ENCODE data around the gene ZDHHC14. TPM values are rescaled to one million over a fixed set of nuclear protein-coding genes. Genes with fewer than 3 reads are reported as not detected.
"Not testable (repeated sequence)": the region's sequence is repeated elsewhere in the genome, so short reads cannot be mapped to it uniquely, and the experiment has no call there.

The ZDHHC14 gene
- total and polyA plus RNA-seq, 9 donors = 4.9 to 16.4 (median 5.9) TPM

- intact Hi-C loops (cut with DNase I) = no loop called here
- Histone ChIP-seq H3K9me3 (no peaks in the 10 kb centered on the region), H3K27ac (peak overlapping the region; percentile 43), H3K4me1 (ENCODE audit: insufficient read depth) (peaks cover 15% of the 10 kb centered on the region), H3K4me3 (no peak overlapping the region), H3K36me3 (no peaks in the 10 kb centered on the region), H3K27me3 (no peaks in the 10 kb centered on the region)
- WGBS, 3 donors = 58 to 71% (median 64%) methylated on average over 12 of the region's 12 CpGs
- TF ChIP-seq POLR2A (IDR thresholded peaks at IDR 0.05) (no peak), CTCF (IDR thresholded peaks at IDR 0.05) (no peak), EP300 (IDR thresholded peaks at IDR 0.05) (no peak)
- peak in 1 of 5 donors; percentile 45 for DNase-seq
Observed at GRCh38 chr6:157716251-157716995, 335.4 kb downstream of the ZDHHC14 start.

GRCh38 chr6:157717340-157717748 is 336.4 kb downstream of the ZDHHC14 start:
- 75 to 83% (median 81%) methylated on average over 7 of the region's 7 CpGs for WGBS, 3 donors
- Histone ChIP-seq H3K27ac (no peak overlapping the region), H3K36me3 (no peaks in the 10 kb centered on the region), H3K4me1 (ENCODE audit: insufficient read depth) (peaks cover 15% of the 10 kb centered on the region), H3K4me3 (no peak overlapping the region), H3K9me3 (no peaks in the 10 kb centered on the region), H3K27me3 (no peaks in the 10 kb centered on the region)
- no peak for DNase-seq
- intact Hi-C loops (cut with DNase I) = no loop called here
- TF ChIP-seq EP300 (IDR thresholded peaks at IDR 0.05) (no peak), CTCF (IDR thresholded peaks at IDR 0.05) (no peak), POLR2A (IDR thresholded peaks at IDR 0.05) (no peak)

GRCh38 chr6:157718503-157719187 is 337.7 kb downstream of the ZDHHC14 start:
- 82 to 90% (median 82%) methylated on average over 7 of the region's 7 CpGs for whole genome bisulfite sequencing, 3 donors

GRCh38 chr6:157720964-157721363 is 340.0 kb downstream of the ZDHHC14 start:
- 93 to 97% (median 96%) methylated on average over 6 of the region's 6 CpGs for WGBS, 3 donors
- not testable (repeated sequence) for DNase-seq; H3K4me1 ChIP-seq (ENCODE audit: insufficient read depth)

More at GRCh38 chr6:157718503-157719187, 337.7 kb downstream of the ZDHHC14 start:
- no peaks in the 10 kb centered on the region for H3K36me3 ChIP-seq
- intact Hi-C loops (cut with DNase I) = no loop called here
- H3K9me3 ChIP-seq = no peaks in the 10 kb centered on the region
- peaks cover 15% of the 10 kb centered on the region for H3K4me1 ChIP-seq (ENCODE audit: insufficient read depth)
- H3K27ac ChIP-seq = no peak overlapping the region
- no peak for DNase-seq
- no peak overlapping the region for H3K4me3 ChIP-seq
- TF ChIP-seq POLR2A (IDR thresholded peaks at IDR 0.05) (no peak), EP300 (IDR thresholded peaks at IDR 0.05) (no peak), CTCF (IDR thresholded peaks at IDR 0.05) (no peak)
- H3K27me3 ChIP-seq = no peaks in the 10 kb centered on the region

GRCh38 chr6:157721426-157721825 is 340.4 kb downstream of the ZDHHC14 start:
- Histone ChIP-seq H3K9me3 (no peaks in the 10 kb centered on the region), H3K27ac (no peak overlapping the region), H3K36me3 (no peaks in the 10 kb centered on the region), H3K4me3 (no peak overlapping the region), H3K27me3 (no peaks in the 10 kb centered on the region), H3K4me1 (ENCODE audit: insufficient read depth) (peaks cover 1% of the 10 kb centered on the region)
- WGBS, 3 donors = 91 to 95% (median 94%) methylated on average over 18 of the region's 18 CpGs
- DNase-seq = no peak
- intact Hi-C loops (cut with DNase I) = no loop called here
- TF ChIP-seq POLR2A (IDR thresholded peaks at IDR 0.05) = no peak
- TF ChIP-seq EP300 (IDR thresholded peaks at IDR 0.05) = no peak
- TF ChIP-seq CTCF (IDR thresholded peaks at IDR 0.05) = no peak

More at GRCh38 chr6:157720964-157721363, 340.0 kb downstream of the ZDHHC14 start:
- intact Hi-C loops (cut with DNase I); H3K27me3 ChIP-seq; H3K9me3 ChIP-seq; H3K36me3 ChIP-seq; H3K27ac ChIP-seq; H3K4me3 ChIP-seq: not testable (repeated sequence)

Data from ovary (tissue), 9 donors.